ENCODE measurements around the gene SETDB2. TPM values are rescaled to one million over a fixed set of nuclear protein-coding genes. Genes with fewer than 3 reads are reported as not detected.
A peak's percentile ranks its signal among the peaks of the same experiment; 100 is the strongest.

Gene SETDB2
- total RNA-seq, 1 donor from 2014 or later = 13.1 TPM

DNA sequence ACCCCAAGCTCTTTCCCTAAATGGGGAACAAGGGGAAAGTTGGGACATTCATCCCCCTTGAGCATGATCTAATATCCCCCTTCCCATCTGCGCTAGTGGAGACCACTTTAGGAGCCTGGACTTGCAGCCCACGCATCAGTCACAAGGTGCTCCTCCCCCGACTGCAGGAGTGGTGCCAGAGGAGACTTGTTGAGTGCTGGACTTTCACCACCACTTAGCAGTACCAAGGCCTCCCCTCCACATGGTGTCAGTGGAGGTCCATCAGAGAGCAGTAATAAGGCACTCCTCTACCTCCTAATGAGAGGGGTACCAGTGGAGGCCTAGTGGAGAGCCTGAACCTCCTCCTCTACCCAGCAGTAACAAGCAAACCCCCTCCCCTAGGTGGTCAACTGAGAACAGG is 22.7 kb upstream of the SETDB2 start:
- intact Hi-C loops (cut with DNase I) = no loop called here
- DNase-seq (ENCODE audit: missing footprints) (no peak), ATAC-seq (no peak)

DNA sequence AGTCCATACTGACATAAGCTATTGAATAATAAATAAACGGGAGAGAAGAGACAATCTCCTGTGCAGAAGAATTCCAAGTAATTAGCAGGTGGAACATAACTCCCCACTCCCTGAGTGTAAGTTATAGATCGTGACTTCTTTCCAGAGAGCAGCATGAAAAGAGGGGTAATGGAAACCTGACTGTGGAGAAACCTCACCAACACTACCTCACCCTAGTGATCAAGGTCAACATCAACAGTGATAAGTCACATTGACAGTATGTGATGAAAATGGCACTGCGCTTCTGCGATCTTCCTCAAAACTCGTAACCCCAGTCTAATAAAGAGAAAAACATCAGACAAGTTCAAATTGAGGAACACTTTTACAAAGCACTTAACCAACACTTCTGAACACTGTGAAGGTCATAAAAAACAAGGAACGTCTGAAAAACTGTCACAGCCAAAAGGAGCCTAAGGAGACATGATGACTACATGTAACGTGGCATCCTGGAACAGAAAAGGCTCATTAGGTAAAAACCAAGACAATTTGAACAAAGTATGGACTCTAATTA is 20.0 kb upstream of the SETDB2 start:
- DNase-seq (ENCODE audit: missing footprints) = no peak
- intact Hi-C loops (cut with DNase I) = no loop called here
- ATAC-seq = no peak

DNA sequence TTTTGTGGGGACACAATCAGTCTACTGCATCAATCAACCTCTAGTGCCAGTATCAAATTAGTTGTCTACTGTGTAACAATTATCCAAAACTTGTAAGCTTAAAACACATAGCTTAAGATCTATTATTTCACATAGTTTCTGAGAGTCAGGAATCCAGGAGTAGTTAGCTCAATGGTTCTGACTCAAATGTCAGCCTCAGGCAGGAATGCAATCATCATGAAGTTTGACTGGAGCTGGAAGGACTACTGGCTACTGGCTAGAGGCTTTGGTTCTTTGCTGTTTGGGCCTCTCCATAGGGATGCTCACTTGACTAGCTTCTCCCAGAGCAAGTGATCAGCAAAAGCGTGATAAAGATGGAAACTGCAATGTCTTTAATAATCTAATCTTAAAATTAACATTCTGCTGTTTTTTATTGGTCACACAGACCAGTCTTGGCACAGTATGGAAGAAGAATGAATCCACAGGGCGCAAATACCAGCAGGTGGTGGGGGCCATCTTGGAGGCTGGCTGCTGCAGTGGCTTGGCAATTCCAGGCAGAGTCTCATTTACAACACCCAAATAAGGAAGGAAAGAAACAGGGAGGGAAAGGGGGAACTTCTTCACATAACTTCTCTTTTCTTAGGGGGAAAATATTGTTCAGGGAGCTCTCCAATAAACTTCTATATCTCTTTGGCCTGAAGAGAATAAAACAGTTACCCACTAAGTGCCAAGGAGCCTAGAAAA is 15.9 kb upstream of the SETDB2 start:
- no peak for ATAC-seq
- no peak for DNase-seq (ENCODE audit: missing footprints)
- intact Hi-C loops (cut with DNase I) = no loop called here

DNA sequence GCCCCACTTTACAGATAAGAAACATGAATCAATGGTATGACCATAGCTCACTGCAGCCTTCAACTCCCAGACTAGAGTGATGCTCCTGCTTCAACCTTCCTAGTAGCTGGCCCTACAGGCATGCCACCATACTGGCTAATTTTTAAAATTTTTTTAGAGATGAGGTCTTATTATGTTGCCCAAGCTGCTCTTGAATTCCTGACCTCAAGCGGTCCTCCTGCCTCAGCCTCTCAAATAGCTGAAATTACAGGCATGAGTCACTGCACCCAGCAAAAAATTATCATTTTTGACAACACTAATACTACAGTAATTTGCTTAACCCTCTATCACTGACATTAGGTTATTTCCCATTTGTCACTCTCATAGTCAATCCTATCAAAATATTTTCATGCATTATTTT is 15.0 kb upstream of the SETDB2 start:
- ATAC-seq = no peak
- intact Hi-C loops (cut with DNase I) = no loop called here
- DNase-seq (ENCODE audit: missing footprints) = no peak

DNA sequence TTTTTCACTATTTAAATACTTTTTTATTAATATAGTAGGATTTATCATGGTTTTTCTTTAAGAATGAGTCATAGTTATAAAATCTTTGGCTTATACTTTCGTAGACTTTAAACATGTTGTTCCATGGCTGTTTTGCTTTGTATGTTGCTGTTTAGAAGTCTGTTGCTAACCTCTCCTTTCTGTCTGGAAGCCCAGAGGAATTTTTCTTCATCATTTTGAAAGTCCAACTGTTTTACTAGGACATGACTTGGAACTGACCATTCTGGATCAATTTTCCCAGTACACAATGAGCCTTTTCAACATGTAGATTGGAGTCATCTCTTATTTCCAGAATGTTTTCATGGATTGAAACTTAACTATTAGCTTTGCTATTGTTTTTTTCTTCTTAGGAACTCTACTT is 8.1 kb upstream of the SETDB2 start:
- peak; percentile 60 for ATAC-seq
- no peak for DNase-seq (ENCODE audit: missing footprints)
- intact Hi-C loops (cut with DNase I) = loop anchor here (2.0 kb wide), 2 partner anchors 127 to 135 kb away; no protein-coding TSS in a partner anchor

DNA sequence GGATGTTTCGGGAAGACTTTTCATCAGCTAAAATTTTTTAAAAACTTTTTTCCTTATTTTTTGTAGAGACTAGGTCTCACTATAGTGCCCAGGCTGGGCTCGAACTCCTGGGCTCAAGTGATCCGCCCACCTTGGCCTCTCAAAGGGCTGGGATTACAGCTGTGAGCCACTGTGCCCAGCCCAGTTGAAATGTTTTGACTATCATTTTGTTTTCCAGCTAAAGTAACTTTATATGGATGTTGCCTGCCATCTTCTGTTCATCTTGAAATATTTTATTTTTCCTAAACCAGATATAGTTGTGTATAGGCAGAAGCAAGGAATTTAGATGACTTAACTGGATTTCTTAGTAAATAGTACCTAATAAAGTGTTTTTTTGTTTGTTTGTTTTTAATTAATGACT is 7.2 kb upstream of the SETDB2 start:
- intact Hi-C loops (cut with DNase I) = loop anchor here (2.0 kb wide), 2 partner anchors 128 to 136 kb away; no protein-coding TSS in a partner anchor
- DNase-seq (ENCODE audit: missing footprints) (no peak), ATAC-seq (peak; percentile 87)

DNA sequence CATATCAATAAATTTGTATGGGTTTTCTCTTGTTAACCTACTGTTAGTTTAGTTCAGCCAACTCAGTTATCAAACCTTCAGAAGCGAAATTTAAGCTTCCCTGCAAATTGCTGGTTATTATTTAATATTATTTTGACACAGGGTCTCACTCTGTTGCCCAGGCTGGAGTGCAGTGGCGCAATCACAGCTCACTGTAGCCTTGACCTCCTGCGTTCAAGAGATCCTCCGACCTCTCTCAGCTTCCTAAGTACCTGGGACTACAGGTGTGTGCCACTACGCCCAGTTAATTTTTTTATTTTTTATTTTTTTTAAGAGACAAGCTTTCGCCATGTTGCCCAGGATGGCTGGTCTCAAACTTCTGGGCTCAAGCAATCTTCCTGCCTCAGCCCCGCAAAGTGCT is 6.4 kb upstream of the SETDB2 start:
- no peak for DNase-seq (ENCODE audit: missing footprints)
- ATAC-seq = no peak
- intact Hi-C loops (cut with DNase I) = loop anchor here (2.0 kb wide), 2 partner anchors 129 to 137 kb away; no protein-coding TSS in a partner anchor

DNA sequence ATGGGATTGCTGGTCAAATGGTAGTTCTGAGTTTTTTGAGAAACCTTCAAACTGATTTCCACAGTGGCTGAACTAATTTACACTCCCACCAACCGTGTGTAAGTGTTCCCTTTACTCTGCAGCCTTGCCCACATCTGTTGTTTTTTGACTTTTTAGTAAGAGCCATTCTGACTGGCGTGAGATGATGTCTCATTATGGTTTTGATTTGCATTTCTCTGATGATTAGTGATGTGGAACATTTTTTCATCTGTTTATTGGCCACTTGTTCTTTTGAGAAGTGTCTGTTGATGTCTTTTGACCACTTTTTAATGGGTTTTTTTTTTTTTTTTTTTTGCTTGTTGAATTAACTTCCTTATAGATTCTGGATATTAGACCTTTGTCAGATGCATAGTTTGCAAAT is 4.5 kb upstream of the SETDB2 start:
- ATAC-seq (no peak), DNase-seq (ENCODE audit: missing footprints) (no peak)
- intact Hi-C loops (cut with DNase I) = loop anchor here (5.0 kb wide), 2 partner anchors 168 to 462 kb away; partner anchors contain the start of gene FNDC3A

DNA sequence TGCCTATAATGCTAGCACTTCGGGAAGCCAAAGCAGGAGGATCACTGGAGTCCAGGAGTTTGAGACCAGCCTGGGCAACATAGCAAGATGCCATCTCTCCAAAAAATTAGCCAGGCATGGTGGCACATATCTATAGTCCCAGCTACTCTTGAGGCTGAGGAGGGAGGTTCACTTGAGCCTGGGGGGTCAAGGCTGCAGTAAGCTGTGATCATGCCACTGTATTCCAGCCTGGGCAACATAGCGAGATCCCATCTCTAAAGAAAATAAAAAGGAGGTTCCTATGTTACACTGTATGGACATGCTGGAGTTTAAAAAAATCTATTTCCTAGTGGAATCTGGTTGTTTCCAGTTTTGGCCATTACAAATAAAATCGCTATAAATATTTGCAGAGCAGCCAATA is 2.8 kb upstream of the SETDB2 start:
- intact Hi-C loops (cut with DNase I) = loop anchor here (5.0 kb wide), 2 partner anchors 166 to 464 kb away; partner anchors contain the start of gene FNDC3A
- ATAC-seq = no peak
- DNase-seq (ENCODE audit: missing footprints) = no peak

DNA sequence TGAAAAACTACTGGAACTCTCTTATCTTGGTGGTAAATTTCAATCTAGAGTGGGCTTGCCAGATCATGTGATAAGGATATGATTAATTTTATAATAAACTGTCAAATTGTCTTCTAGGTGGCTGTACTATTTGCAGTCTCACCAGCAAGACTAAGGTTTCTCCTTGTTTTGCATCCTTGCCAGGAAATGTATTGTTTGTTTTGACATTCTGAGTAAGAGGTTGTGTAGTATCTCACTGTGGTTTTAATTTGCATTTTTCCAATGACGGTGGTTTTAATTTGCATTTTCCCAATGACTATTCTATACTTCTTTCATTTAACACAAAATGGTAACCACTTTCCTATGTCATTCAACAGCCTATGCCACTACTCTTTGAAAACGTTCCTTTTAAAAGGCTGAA is 2.2 kb upstream of the SETDB2 start:
- intact Hi-C loops (cut with DNase I) = loop anchor here (5.0 kb wide), 2 partner anchors 165 to 465 kb away; partner anchors contain the start of gene FNDC3A
- ATAC-seq (no peak), DNase-seq (ENCODE audit: missing footprints) (no peak)

DNA sequence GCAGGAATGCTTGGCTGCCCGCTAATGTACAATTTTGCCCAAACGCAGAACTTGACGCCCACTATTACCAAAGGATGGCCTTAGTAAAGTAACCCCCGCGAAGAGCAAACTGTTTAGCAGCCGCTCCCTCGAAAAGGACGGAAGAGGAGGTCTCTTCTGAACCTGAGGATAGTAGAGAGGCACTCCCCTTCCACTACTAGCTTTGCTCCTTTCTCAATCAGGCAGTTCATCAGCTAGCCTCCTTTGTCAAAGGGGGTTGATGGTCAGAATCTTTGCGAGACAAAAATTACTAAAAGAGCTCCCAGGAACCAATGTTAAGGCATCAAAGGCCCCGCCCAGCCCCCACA is 744 bp upstream of the SETDB2 start:
- no peak for ATAC-seq
- intact Hi-C loops (cut with DNase I) = loop anchor here (5.0 kb wide), 2 partner anchors 164 to 466 kb away; partner anchors contain the start of gene FNDC3A
- DNase-seq (ENCODE audit: missing footprints) = no peak

DNA sequence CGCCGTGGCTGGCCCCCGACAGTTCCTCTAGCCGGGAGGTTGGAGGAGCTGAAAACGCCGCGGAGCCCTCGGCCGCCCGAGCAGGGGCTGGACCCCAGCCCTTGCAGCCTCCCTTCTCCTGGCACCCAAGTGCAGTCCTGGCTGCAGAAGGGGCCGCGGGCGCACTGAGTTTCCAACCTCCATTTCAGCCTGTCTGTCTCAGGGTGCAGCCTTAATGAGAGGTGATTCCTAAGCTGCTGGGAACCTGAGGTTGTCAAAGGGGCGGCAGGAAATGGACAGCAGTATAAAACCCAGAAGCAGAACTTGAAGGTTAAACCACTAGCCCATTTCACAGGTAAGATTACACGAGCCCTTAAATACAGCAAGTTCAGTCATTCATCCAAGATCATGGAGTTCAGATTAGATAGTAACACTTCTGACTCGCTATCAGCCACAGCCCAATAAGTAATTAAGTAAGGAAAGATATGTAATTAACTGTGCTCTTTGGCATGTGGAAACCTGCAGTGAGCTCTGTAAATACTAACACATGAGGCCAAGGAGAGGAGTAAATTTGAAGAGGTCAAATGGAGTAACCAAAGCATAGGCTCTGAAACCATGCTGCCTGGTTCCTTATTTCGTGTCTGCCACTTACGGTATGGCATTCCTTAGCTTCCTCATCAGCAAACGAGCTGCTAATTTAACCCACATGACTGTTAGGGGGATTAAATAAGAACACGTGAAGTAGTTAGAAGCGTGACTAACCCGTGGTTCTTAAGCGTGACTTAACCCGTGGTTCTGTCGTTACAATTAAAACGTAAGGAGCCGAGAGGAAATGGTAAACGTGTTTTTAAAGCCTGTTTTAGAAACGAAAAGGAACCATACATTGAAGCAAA is 686 bp downstream of the SETDB2 start:
- intact Hi-C loops (cut with DNase I) = loop anchor here (5.0 kb wide), 2 partner anchors 163 to 467 kb away; partner anchors contain the start of gene FNDC3A

DNA sequence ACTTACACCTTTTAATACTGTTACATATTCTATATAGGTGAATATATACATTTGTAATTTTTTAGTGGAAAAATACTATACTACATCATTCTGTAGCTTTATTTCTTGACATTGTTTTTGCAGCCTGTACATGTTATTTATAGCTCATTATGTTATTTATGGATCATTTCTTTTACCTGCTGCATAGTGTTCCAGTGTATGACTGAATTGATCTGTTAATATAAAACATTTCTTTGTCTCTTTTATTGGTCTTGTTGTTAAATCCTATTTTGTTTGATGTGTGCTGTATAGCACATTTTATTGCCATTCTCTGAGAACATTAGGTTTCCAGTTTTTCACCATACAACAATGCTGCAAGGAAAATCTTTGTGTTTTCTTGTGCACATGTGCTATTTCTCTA is 2.4 kb downstream of the SETDB2 start:
- no peak for DNase-seq (ENCODE audit: missing footprints)
- intact Hi-C loops (cut with DNase I) = no loop called here
- ATAC-seq = no peak

More for the DNA sequence above, 686 bp downstream of the SETDB2 start:
- no peak for DNase-seq (ENCODE audit: missing footprints)
- ATAC-seq = peak; percentile 25

DNA sequence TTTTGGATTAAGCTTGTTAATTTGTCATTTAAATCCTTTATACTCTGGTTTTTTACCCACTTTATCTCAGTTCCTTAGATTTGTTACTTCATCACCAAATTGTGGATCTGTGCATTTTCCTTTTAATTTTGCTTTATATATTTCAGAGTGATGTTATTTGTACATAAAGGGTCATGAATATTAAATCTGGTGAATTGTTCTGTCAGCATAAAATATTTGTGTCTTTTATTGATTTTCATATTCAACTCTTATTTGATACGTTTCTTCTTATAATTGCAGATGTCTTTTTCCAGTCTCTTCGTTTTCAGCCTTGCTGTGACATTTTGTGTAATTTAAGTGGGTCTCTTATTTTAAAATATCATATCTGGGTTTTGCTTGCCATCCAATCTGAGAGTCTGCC is 4.7 kb downstream of the SETDB2 start:
- DNase-seq (ENCODE audit: missing footprints) (no peak), ATAC-seq (no peak)
- intact Hi-C loops (cut with DNase I) = no loop called here

DNA sequence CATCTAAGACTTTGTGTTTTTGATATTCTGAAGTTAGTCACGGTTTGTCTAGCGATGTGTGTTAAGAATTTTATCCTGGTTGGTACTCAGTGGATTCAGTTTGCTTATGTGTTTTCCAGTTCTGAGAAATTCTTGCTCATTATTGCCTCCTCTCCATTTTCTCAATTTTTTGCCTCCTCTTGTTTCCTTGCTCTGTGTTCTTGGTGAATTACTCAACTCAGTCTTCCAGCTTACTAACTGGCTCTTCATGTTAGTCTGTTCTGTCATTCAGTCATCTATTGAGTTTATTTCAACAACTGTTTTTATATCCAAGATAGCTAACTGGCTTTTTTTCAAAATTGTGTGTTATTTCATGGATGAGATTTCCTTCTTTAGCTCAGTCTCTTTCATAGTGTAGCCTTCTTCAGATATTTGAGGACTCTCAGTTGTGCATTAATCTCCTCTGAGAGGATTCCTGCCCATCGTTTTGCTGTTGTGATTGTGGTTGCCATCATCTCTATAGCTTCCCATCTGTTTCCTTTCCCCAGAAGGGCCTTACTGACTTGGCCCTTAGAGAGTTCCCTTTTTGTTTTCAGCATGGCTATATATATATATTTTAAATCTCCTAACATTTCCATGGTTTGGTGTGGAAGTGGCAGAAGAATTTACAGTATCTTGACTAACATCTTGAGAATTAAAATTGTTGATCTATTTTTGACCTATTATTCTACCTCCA is 6.2 kb downstream of the SETDB2 start:
- no peak for DNase-seq (ENCODE audit: missing footprints)
- intact Hi-C loops (cut with DNase I) = no loop called here
- ATAC-seq = no peak

DNA sequence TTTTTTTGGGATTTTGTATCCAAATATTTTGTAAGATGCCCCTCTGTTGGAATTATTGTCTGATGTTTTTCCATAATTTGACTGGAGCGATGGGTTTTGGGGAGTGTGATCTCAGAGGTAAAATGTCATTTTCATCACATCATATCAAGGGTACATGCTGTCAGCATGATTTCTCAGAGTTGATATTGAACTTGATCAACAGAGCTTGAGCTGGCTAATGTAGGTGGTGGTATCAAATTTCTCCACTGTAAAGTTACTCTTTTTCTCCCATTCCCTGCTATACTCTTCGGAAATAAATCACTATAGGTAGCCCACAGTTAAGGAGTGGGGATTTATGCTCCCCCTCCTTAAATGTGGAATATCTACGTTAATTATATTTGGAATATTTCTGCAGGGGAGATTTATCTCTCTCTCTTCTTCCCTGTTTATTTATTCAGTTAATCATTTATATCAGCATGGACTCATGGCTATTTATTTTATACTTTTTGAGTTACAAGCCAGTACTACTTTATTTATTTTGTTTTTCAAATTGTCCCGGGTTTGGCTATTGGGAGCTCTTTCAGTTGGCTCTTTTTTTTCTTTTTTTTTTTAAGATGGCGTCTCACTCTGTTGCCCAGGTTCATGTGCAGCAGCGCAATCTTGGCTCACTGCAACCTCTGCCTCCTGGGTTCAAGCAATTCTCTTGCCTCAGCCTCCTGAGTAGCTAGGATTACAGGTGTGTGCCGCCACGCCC is 8.8 kb downstream of the SETDB2 start:
- ATAC-seq (no peak), DNase-seq (ENCODE audit: missing footprints) (no peak)
- intact Hi-C loops (cut with DNase I) = no loop called here

DNA sequence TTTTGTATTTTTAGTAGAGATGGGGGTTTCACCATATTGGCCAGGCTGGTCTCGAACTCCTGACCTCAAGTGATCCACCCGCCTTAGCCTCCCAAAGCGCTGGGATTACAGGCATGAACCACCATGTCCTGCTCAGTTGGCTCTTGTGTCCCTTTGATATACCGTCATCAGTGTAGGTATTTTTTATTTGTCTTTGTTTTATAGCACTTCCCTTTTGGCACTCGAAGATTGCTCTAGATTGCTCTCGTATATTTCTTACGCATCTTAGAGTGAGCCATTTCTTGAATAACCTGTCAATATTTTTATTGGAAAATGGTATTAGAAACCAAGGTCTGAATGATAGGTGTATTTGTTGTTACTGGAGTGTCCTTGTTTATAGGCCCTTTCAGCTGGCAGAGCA is 9.4 kb downstream of the SETDB2 start:
- intact Hi-C loops (cut with DNase I) = no loop called here
- DNase-seq (ENCODE audit: missing footprints) (no peak), ATAC-seq (no peak)

DNA sequence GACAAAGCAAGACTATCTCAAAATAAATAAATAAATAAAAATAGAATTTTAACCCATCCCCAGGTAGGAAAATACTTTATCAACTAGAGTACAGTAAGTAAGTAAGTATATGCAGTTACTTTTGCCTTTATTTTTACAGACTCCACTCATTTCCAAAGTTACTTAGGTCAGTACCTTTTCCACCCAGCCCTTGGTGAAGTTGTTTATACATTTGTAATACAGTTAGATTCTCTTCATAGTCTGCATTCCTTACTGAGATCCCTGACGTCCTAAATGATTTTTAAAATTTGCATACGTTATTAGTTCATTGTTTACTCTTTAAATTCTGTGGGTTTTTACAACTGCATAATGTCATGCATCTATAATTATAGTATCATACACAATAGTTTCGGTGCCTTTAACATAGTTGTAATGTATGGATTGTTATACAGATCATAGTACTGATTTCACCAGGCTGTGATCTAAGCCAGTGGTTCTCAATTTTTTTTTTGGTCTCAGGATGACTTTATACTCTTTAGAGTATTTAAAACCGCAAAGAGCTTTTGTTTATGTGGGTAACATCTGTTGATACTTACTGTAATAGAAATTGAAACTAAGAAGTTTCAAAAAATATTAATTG is 10.4 kb downstream of the SETDB2 start:
- no peak for DNase-seq (ENCODE audit: missing footprints)
- no peak for ATAC-seq
- intact Hi-C loops (cut with DNase I) = no loop called here
